A673 (cell line): ENCODE data around the gene PID1. TPM values are rescaled to one million over a fixed set of nuclear protein-coding genes. Genes with fewer than 3 reads are reported as not detected.

ENCODE experiments used
- BruUV-seq: library from RNA; stranded (reverse); fragments of 400-500 nt; replicated peaks from 2 replicates; lab custom pipeline; 2021; lab: Mats Ljungman, UMichigan
- CTCF ChIA-PET: fragments of 300-600 bp; sonication (Branson Sonifier 250); formaldehyde crosslinking; loops from one replicate; lab custom pipeline; 2022; ENCODE audit warnings: antibody characterized with exemption; lab: Charles Lee
- POLR2A ChIA-PET: fragments of 300-600 bp; sonication (Branson Sonifier 250); formaldehyde crosslinking; loops from one replicate; lab custom pipeline; 2022; ENCODE audit warnings: antibody characterized with exemption; ENCODE audit not compliant: low non-redundant PET; lab: Charles Lee
- DNase-seq: peaks from one replicate; pipeline ENCODE4 v3.0.0-alpha.2; 2015; ENCODE audit warnings: low spot score
- H3K27ac ChIP-seq: fragments of 200-600 bp; sonication (generic); 2 replicates; pipeline ENCODE4 v1.5.1; 2016; ENCODE audit warnings: mixed run types, low read depth, mild to moderate bottlenecking, mixed read lengths, antibody characterized with exemption, low read length; ENCODE audit not compliant: poor library complexity, severe bottlenecking
- H3K27me3 ChIP-seq: fragments of 200-600 bp; sonication (generic); replicated peaks from 2 replicates; pipeline ENCODE4 v1.6.1; 2017; ENCODE audit warnings: mixed run types, low read depth, mild to moderate bottlenecking, mixed read lengths, antibody characterized with exemption, low read length; ENCODE audit not compliant: insufficient read depth, poor library complexity
- H3K36me3 ChIP-seq: fragments of 200-600 bp; sonication (generic); 2 replicates; pipeline ENCODE4 v1.6.1; 2016; ENCODE audit warnings: mixed run types, mild to moderate bottlenecking, mixed read lengths, antibody characterized with exemption, low read length; ENCODE audit not compliant: insufficient read depth, poor library complexity, severe bottlenecking
- H3K4me1 ChIP-seq: fragments of 200-600 bp; sonication (generic); 2 replicates; pipeline ENCODE4 v1.6.1; 2017; ENCODE audit warnings: mixed run types, mild to moderate bottlenecking, mixed read lengths, antibody characterized with exemption, low read length; ENCODE audit not compliant: insufficient read depth, poor library complexity, severe bottlenecking
- H3K4me3 ChIP-seq: fragments of 200-600 bp; sonication (generic); 2 replicates; pipeline ENCODE4 v1.5.1; 2016; ENCODE audit warnings: low read depth, mixed run types, mild to moderate bottlenecking, mixed read lengths, low read length; ENCODE audit not compliant: poor library complexity, severe bottlenecking
- H3K9me3 ChIP-seq: fragments of 200-600 bp; sonication (generic); 2 replicates; pipeline ENCODE4 v1.6.1; 2016; ENCODE audit warnings: mixed run types, low read depth, mild to moderate bottlenecking, mixed read lengths, antibody characterized with exemption, low read length; ENCODE audit not compliant: poor library complexity, severe bottlenecking
- CTCF ChIP-seq: fragments of 300-800, 200-600 bp; sonication (generic); conservative IDR thresholded peaks from 2 replicates; pipeline ENCODE4 v1.5.1; 2017; ENCODE audit warnings: low read depth, mild to moderate bottlenecking, antibody characterized with exemption, low read length, moderate library complexity, mixed read lengths
- EZH2 ChIP-seq: fragments of 200-600 bp; sonication (generic); IDR thresholded peaks from 2 replicates; pipeline ENCODE4 v1.6.1; 2017; ENCODE audit warnings: borderline replicate concordance, low read depth, mild to moderate bottlenecking, mixed read lengths, antibody characterized with exemption, low read length; ENCODE audit not compliant: poor library complexity, severe bottlenecking
- intact Hi-C: fragments of 100-400 bp; cut with micrococcal nuclease; formaldehyde crosslinking; loops from one replicate; pipeline ENCODE4 v1.10.0; 2022; ENCODE audit not compliant: unreplicated experiment
- total RNA-seq: library from RNA; stranded (reverse); gene quantifications from 2 replicates; pipeline ENCODE4 v1.2.3, GENCODE V29; 2021

The PID1 gene
- total RNA-seq, 1 experiment from 2014 or later = 1.5 TPM

- H3K27ac ChIP-seq = no peak overlapping the region
- no peak overlapping the region for H3K4me3 ChIP-seq
- H3K9me3 ChIP-seq = no peaks in the 10 kb centered on the region
- H3K27me3 ChIP-seq = no peaks in the 10 kb centered on the region
- BruUV-seq = no TSS peak
- POLR2A ChIA-PET = no interaction called here
- intact Hi-C loops = no loop called here
- CTCF ChIA-PET = no interaction called here
- no peak for TF ChIP-seq EZH2
- no peak for TF ChIP-seq CTCF
- no peak for DNase-seq
- no peaks in the 10 kb centered on the region for H3K4me1 ChIP-seq
- H3K36me3 ChIP-seq = no peaks in the 10 kb centered on the region
Measured at GRCh38 chr2:229126066-229126465, 145.0 kb downstream of the PID1 start.

GRCh38 chr2:229124136-229124535 is 147.0 kb downstream of the PID1 start:
- ChIA-PET CTCF (no interaction called here), POLR2A (no interaction called here)
- intact Hi-C loops = no loop called here
- H3K4me3 ChIP-seq = no peak overlapping the region
- no peak for DNase-seq
- no peaks in the 10 kb centered on the region for H3K9me3 ChIP-seq
- H3K27me3 ChIP-seq = no peaks in the 10 kb centered on the region
- no peaks in the 10 kb centered on the region for H3K4me1 ChIP-seq
- TF ChIP-seq EZH2 (no peak), CTCF (no peak)
- no peaks in the 10 kb centered on the region for H3K36me3 ChIP-seq
- no peak overlapping the region for H3K27ac ChIP-seq
- no TSS peak for BruUV-seq

- intact Hi-C loops = no loop called here
- peaks cover 6% of the 10 kb centered on the region for H3K9me3 ChIP-seq
- POLR2A ChIA-PET = no interaction called here
- TF ChIP-seq CTCF = no peak
- TF ChIP-seq EZH2 = no peak
- CTCF ChIA-PET = no interaction called here
- H3K27me3 ChIP-seq = no peaks in the 10 kb centered on the region
- no TSS peak for BruUV-seq
- H3K36me3 ChIP-seq = no peaks in the 10 kb centered on the region
- H3K4me3 ChIP-seq = no peak overlapping the region
- no peak overlapping the region for H3K27ac ChIP-seq
- H3K4me1 ChIP-seq = no peaks in the 10 kb centered on the region
- no peak for DNase-seq
Measured at GRCh38 chr2:229118927-229119326, 152.2 kb downstream of the PID1 start.
